GM18868 (cell line): ENCODE data around the gene RNF212.
"Not testable (repeated sequence)": the region's sequence is repeated elsewhere in the genome, so short reads cannot be mapped to it uniquely, and the experiment has no call there.

Source experiments
- ATAC-seq: cut with Tn5 transposase; IDR thresholded peaks from one replicate; pipeline ENCODE4 v1.9.1; 2021; ENCODE audit warnings: mild to moderate bottlenecking, moderate library complexity; ENCODE audit not compliant: unreplicated experiment

The RNF212 gene

GRCh38 chr4:1113311-1114009 lies at the start of gene RNF212:
Gene RNF212 (minus strand): TSS chr4:1113564. CDS start chr4:1113464, 100 bp downstream.
- no peak for ATAC-seq

GRCh38 chr4:1160351-1160750 lies 47.0 kb upstream of the RNF212 start:
- no peak for ATAC-seq

- no peak for ATAC-seq
Observed at GRCh38 chr4:1156069-1156468, 42.7 kb upstream of the RNF212 start.

- no peak for ATAC-seq
Observed at GRCh38 chr4:1155314-1155713, 42.0 kb upstream of the RNF212 start.

- ATAC-seq: no peak
Observed at GRCh38 chr4:1154523-1155182, 41.3 kb upstream of the RNF212 start.

- no peak for ATAC-seq
Observed at GRCh38 chr4:1154126-1154522, 40.8 kb upstream of the RNF212 start.

- no peak for ATAC-seq
Observed at GRCh38 chr4:1153567-1154090, 40.3 kb upstream of the RNF212 start.

GRCh38 chr4:1152290-1152689 lies 38.9 kb upstream of the RNF212 start:
- no peak for ATAC-seq

GRCh38 chr4:1151541-1151940 lies 38.2 kb upstream of the RNF212 start:
- no peak for ATAC-seq

GRCh38 chr4:1150875-1151274 lies 37.5 kb upstream of the RNF212 start:
- no peak for ATAC-seq

- ATAC-seq: no peak
Observed at GRCh38 chr4:1139860-1140259, 26.5 kb upstream of the RNF212 start.

- ATAC-seq: no peak
Observed at GRCh38 chr4:1137850-1138249, 24.5 kb upstream of the RNF212 start.

- no peak for ATAC-seq
Observed at GRCh38 chr4:1137063-1137776, 23.9 kb upstream of the RNF212 start.

- ATAC-seq: no peak
Observed at GRCh38 chr4:1136048-1136447, 22.7 kb upstream of the RNF212 start.

GRCh38 chr4:1133033-1133432 lies 19.7 kb upstream of the RNF212 start:
- no peak for ATAC-seq

GRCh38 chr4:1130316-1131186 lies 17.2 kb upstream of the RNF212 start:
- peak; percentile 78 for ATAC-seq

GRCh38 chr4:1126506-1126905 lies 13.1 kb upstream of the RNF212 start:
- ATAC-seq: no peak

GRCh38 chr4:1125466-1125865 lies 12.1 kb upstream of the RNF212 start:
- ATAC-seq: not testable (repeated sequence)

GRCh38 chr4:1124818-1125217 lies 11.5 kb upstream of the RNF212 start:
- ATAC-seq: no peak

- ATAC-seq: no peak
Observed at GRCh38 chr4:1122505-1122904, 9.1 kb upstream of the RNF212 start.

- ATAC-seq: no peak
Observed at GRCh38 chr4:1116838-1117237, 3.5 kb upstream of the RNF212 start.
